Thyroid gland (tissue), 4 donors: ENCODE data around the gene S100A16. TPM values are rescaled to one million over a fixed set of nuclear protein-coding genes. Genes with fewer than 3 reads are reported as not detected.
A peak's percentile ranks its signal among the peaks of the same experiment; 100 is the strongest.

Source experiments
- DNase-seq, 2 donors: peaks; one replicate each; pipeline ENCODE4 v3.0.0-alpha.2; 2019
- H3K27ac ChIP-seq, 3 donors: fragments of 200-600 bp; sonication (generic); 1 replicate in 2 of 3; 2 replicates in 1 of 3; pipeline ENCODE4 v1.5.1; 2016 to 2019; ENCODE audit warnings: mild to moderate bottlenecking in 1 of 3, moderate library complexity in 1 of 3
- H3K27me3 ChIP-seq: fragments of 200-600 bp; sonication (generic); one replicate; pipeline ENCODE4 v1.5.1; 2019
- H3K36me3 ChIP-seq, 2 donors: fragments of 200-600 bp; sonication (generic); one replicate each; pipeline ENCODE4 v1.5.1; 2016 to 2019
- H3K4me1 ChIP-seq, 2 donors: fragments of 200-600 bp; sonication (generic); one replicate each; pipeline ENCODE4 v1.5.1; 2017 to 2019
- H3K4me3 ChIP-seq, 3 donors: fragments of 200-600 bp; sonication (generic); replicated peaks in 1 of 3; 1 replicate in 2 of 3; 2 replicates in 1 of 3; pipeline ENCODE4 v1.5.1; 2016; ENCODE audit warnings: mild to moderate bottlenecking in 1 of 3
- H3K9me3 ChIP-seq: fragments of 200-600 bp; sonication (generic); one replicate; pipeline ENCODE4 v1.5.1; 2017
- POLR2A ChIP-seq, 2 donors: fragments of 450-650 bp; IDR thresholded peaks; one replicate each; pipeline ENCODE4 v1.6.1; 2017; ENCODE audit warnings: antibody characterized with exemption in 2 of 2, mild to moderate bottlenecking in 2 of 2, moderate library complexity in 1 of 2
- WGBS, 2 donors: methylation state at CpG; one replicate each; pipeline ENCODE4 v1.1.5; 2017; 5-methylcytosine and 5-hydroxymethylcytosine counted together
- intact Hi-C: fragments of 100-400 bp; cut with DNase I; formaldehyde crosslinking; loops from one replicate; pipeline ENCODE4 v1.15.1; 2023
- total RNA-seq, 4 donors: library from RNA; depleted of rRNA; stranded (reverse); fragments of >200 nt; gene quantifications; one replicate each; pipeline ENCODE4 v1.2.3, GENCODE V29; 2016
- TF ChIP-seq, protein P1 (sequence below), 6 experiments: fragments of 200-600 bp in 3 of 6; fragments of 450-650 bp in 3 of 6; sonication (generic) in 3 of 6; IDR thresholded peaks; one replicate each; pipeline ENCODE4 v1.5.1; 2016 to 2019; ENCODE audit warnings: antibody characterized with exemption in 6 of 6, mild to moderate bottlenecking in 2 of 6, inconsistent platforms in 1 of 6, moderate library complexity in 1 of 6

The S100A16 gene
- total RNA-seq, 4 donors from 2014 or later: 62.7 to 104 (median 76.3) TPM

DNA sequence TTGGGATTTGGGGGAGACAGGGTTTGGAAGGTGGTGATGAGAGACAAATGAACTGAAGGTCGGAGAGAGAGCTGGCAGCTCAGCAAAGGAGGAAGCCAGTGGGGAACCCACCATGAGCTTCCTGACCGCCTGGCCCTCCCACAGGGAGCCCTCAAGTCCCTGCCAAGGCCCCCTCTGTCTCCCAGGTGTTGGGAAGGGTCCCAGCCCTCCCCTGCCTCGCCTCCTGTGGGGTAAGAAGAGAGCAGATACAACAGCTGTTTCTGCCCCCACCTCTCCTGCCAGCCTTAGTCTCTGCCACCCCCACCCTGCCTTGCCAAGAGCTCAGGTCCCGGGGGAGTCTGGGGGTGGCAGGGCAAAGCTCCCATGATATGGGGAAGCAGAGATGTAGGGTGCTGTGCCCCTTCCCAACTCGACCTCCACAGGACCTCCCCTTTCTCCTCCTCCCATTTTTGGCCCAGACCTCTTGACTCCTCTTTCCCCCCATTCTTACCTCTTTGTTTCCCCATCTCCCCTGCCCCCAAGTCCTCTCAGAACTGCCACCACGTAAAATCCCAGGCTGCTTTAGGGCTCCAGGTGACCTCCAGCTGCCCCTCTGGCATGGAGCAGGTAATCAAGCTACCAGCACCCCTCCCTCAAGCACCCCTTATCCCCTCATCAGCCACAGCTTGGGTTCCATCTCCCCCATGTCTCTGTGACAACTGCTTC is 15.9 kb upstream of the S100A16 start:
- H3K9me3 ChIP-seq: no peaks in the 10 kb centered on the region
- H3K27ac ChIP-seq: peak overlapping the region; percentile 96 to 99 (median 96)
- 86 to 87% methylated on average over 5 to 6 of the region's 6 CpGs for WGBS, 2 donors
- no peaks in the 10 kb centered on the region for H3K27me3 ChIP-seq
- intact Hi-C loops: no loop called here
- TF ChIP-seq, protein P1, sequence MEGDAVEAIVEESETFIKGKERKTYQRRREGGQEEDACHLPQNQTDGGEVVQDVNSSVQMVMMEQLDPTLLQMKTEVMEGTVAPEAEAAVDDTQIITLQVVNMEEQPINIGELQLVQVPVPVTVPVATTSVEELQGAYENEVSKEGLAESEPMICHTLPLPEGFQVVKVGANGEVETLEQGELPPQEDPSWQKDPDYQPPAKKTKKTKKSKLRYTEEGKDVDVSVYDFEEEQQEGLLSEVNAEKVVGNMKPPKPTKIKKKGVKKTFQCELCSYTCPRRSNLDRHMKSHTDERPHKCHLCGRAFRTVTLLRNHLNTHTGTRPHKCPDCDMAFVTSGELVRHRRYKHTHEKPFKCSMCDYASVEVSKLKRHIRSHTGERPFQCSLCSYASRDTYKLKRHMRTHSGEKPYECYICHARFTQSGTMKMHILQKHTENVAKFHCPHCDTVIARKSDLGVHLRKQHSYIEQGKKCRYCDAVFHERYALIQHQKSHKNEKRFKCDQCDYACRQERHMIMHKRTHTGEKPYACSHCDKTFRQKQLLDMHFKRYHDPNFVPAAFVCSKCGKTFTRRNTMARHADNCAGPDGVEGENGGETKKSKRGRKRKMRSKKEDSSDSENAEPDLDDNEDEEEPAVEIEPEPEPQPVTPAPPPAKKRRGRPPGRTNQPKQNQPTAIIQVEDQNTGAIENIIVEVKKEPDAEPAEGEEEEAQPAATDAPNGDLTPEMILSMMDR (IDR thresholded peaks at IDR 0.05): no peak
- TF ChIP-seq POLR2A (IDR thresholded peaks at IDR 0.05): no peak
- H3K4me1 ChIP-seq: peaks cover 56 to 70% of the 10 kb centered on the region in 2 donors
- H3K4me3 ChIP-seq: no peak overlapping the region
- peaks cover 0 to 2% of the 10 kb centered on the region in 2 donors for H3K36me3 ChIP-seq
- no peak for DNase-seq

DNA sequence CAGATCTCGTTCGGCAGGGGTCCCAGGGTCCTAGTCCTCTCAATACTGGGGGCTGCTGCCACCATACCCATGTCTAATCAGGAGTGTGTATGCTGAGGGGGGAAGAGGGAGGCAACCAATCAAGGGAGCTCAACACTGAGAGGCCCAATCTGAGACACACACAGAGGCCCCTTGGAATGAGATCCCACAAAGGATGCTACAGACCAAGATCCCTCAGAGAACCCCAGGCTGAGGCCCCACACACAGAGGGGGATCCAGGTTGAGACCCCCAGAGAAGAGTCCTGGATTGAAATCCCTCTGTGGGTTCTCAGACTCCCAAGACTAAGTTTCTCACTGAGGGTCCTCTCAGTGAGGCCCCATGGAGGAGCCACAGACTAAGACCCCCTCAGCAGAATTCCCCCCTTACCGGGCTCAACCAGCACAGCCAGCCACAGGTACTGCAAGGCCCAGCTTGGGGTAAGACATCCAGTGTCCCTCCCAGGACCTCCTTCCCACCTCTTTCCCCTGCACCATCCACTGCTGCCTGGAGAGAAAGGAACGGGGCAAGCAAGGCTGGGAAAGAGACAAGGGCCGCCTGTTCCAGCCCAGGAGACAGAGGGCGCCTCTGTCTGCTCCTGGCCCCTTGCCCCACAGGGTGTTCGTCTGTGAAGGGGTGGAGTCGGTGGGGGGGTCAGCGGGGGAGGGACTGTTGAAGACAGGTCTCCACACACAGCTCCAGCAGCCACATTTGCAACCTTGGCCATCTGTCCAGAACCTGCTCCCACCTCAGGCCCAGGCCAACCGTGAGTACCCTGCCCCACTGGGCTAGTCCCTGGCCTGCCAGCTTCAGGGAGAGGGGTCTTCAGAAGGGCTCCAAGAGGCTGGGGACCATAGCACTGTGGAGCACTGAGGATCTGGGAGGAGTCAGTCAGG is 15.0 kb upstream of the S100A16 start, which contains the start of gene S100A1:
S100A1 (plus strand) TSS at position 720 of the 912 bp plus-strand sequence. CDS start 2,088 bp downstream, outside the sequence.
- peak; percentile 85 to 86 for DNase-seq
- H3K4me1 ChIP-seq: peaks cover 59 to 71% of the 10 kb centered on the region in 2 donors
- TF ChIP-seq, protein P1 (IDR thresholded peaks at IDR 0.05): peak in 2 of 6 experiments; percentile 20 to 62
- TF ChIP-seq POLR2A (IDR thresholded peaks at IDR 0.05): peak in 1 of 2 donors; percentile 6

DNA sequence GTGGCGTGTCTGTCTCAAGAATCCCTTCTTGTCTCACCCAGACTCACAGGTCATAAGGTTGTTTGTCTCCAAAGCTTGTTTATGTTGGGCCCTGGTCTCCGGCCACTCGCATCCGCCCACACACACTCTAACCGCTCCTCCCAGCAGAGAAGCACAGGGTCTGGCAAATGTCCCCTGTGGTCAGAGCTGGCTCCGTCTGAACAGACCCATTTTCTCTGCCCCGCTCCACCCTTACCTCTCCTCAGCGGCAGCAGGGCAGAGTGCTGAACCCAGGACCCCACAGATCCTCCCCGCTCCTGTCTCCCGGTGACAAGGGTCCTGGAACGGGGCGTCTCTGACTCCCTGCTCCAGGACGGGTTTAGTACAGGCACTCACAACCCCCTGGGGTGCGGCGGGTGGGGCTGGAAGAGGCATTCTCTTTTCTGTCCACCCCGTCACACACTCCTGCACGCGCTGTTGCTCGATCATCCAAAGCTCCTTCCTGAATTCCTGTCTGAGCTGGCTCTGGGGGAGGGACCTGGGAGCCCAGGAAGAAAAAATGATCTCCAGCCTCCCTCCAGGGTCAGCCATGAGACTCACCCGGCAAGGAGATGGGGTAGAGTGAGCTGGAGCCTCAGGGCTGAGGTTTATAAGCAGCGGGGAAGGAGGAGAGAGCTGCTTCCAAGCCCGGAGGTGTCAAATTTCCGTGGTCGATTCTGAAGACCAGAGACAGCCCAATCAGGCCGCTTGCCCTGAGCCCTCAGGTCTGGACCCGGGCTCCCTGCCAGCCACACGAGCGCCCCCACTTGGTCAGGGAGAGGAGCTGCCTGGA is 14.2 kb upstream of the S100A16 start, which contains the start of gene S100A13:
S100A13 (minus strand) TSS at position 602 of the 811 bp plus-strand sequence. CDS start 1,033 bp downstream, outside the sequence.
- DNase-seq: peak; percentile 94 to 95
- no peaks in the 10 kb centered on the region for H3K27me3 ChIP-seq
- WGBS, 2 donors: 0 to 14% methylated on average over 11 to 23 of the region's 28 CpGs
- intact Hi-C loops: no loop called here
- H3K9me3 ChIP-seq: no peaks in the 10 kb centered on the region
- TF ChIP-seq, protein P1 (IDR thresholded peaks at IDR 0.05): peak in 4 of 6 experiments; percentile 8 to 69 (median 56)
- TF ChIP-seq POLR2A (IDR thresholded peaks at IDR 0.05): peak; percentile 64 to 82
- H3K36me3 ChIP-seq: peaks cover 0 to 2% of the 10 kb centered on the region in 2 donors
- H3K4me1 ChIP-seq: peaks cover 65 to 74% of the 10 kb centered on the region in 2 donors
- peak within 1 kb of the TSS in 2 of 3 donors; percentile 2 to 47 for H3K4me3 ChIP-seq
- H3K27ac ChIP-seq: peak within 1 kb of the TSS; percentile 96 to 99 (median 96)

More for the DNA sequence above, 15.0 kb upstream of the S100A16 start, which contains the start of gene S100A1:
- intact Hi-C loops: no loop called here
- Histone ChIP-seq H3K4me3 (peak within 1 kb of the TSS in 2 of 3 donors; percentile 1 to 47), H3K36me3 (peaks cover 0 to 2% of the 10 kb centered on the region in 2 donors), H3K27ac (peak within 1 kb of the TSS; percentile 96 to 99 (median 96)), H3K9me3 (no peaks in the 10 kb centered on the region), H3K27me3 (no peaks in the 10 kb centered on the region)
- 57 to 68% methylated on average over 2 to 6 of the region's 10 CpGs for WGBS, 2 donors

DNA sequence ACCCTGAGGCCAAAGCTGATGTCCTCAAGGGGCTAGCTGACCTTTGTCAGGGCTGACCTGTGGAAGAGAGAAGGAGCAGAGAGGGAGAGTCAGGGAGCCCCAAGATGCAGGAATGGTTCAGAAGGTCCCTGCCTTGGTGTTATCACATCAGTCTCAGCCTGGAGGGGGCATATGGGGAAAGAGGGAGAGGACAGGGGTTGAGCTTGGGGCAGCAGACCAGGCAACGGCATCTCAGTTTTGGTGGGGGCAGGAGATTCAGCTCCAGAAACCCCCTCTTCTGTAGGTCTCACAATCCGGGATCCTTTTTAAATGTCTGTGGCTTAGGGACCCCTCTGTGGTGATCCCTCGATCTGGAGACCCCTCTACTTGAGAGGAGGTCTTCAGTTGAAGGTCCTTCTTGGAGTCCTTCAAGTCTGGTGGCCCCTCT is 13.6 kb upstream of the S100A16 start:
- Histone ChIP-seq H3K4me1 (peaks cover 67 to 76% of the 10 kb centered on the region in 2 donors), H3K27ac (peak overlapping the region; percentile 96 to 99 (median 96)), H3K4me3 (peak overlapping the region in 2 of 3 donors; percentile 2 to 47), H3K27me3 (no peaks in the 10 kb centered on the region), H3K9me3 (no peaks in the 10 kb centered on the region), H3K36me3 (peaks cover 0 to 2% of the 10 kb centered on the region in 2 donors)
- TF ChIP-seq POLR2A (IDR thresholded peaks at IDR 0.05): no peak
- TF ChIP-seq, protein P1 (IDR thresholded peaks at IDR 0.05): no peak
- intact Hi-C loops: no loop called here
- 30 to 32% methylated on average over 3 of the region's 3 CpGs for WGBS, 2 donors
- DNase-seq: no peak
